OCI-LY1 (cell line): ENCODE results near the gene MPRIP.

Experiments
- H2AFZ ChIP-seq: fragments of 200-600 bp; sonication (generic), shearing (Covaris generic); 2 replicates; pipeline ENCODE4 v1.6.0; 2014; ENCODE audit warnings: antibody characterized with exemption, mild to moderate bottlenecking, low read length
- H3F3A ChIP-seq: fragments of 200-600 bp; sonication (generic), shearing (Covaris generic); 2 replicates; pipeline ENCODE4 v1.6.0; 2014; ENCODE audit warnings: mild to moderate bottlenecking, antibody characterized with exemption, low read length, moderate library complexity; ENCODE audit not compliant: insufficient read depth
- H3K27ac ChIP-seq: fragments of 200-600 bp; sonication (generic); 2 replicates; pipeline ENCODE4 v1.5.1; 2014; ENCODE audit warnings: low read length, mixed run types, mild to moderate bottlenecking, low read depth; ENCODE audit not compliant: poor library complexity, severe bottlenecking
- H3K27me3 ChIP-seq: fragments of 200-600 bp; sonication (generic); 2 replicates; pipeline ENCODE4 v1.6.0; 2014; ENCODE audit warnings: antibody characterized with exemption, mild to moderate bottlenecking, low read length, moderate library complexity; ENCODE audit not compliant: insufficient read depth
- H3K36me3 ChIP-seq: fragments of 200-600 bp; sonication (generic); 2 replicates; pipeline ENCODE4 v1.6.1; 2014; ENCODE audit warnings: mild to moderate bottlenecking, antibody characterized with exemption, low read length, moderate library complexity, mixed read lengths; ENCODE audit not compliant: insufficient read depth
- H3K4me1 ChIP-seq: fragments of 200-600 bp; sonication (generic); 2 replicates; pipeline ENCODE4 v1.5.1; 2014; ENCODE audit warnings: mild to moderate bottlenecking, low read length, moderate library complexity; ENCODE audit not compliant: insufficient read depth, severe bottlenecking
- H3K4me2 ChIP-seq: fragments of 200-600 bp; sonication (generic), shearing (Covaris generic); 2 replicates; pipeline ENCODE4 v1.6.1; 2014; ENCODE audit warnings: low read length
- H3K4me3 ChIP-seq: fragments of 200-600 bp; sonication (generic); 2 replicates; pipeline ENCODE4 v1.5.1; 2014; ENCODE audit warnings: low read length, low read depth, mild to moderate bottlenecking, mixed read lengths; ENCODE audit not compliant: poor library complexity, severe bottlenecking
- H3K79me2 ChIP-seq: fragments of 200-600 bp; shearing (Covaris generic); 2 replicates; pipeline ENCODE4 v1.6.1; 2016; ENCODE audit warnings: mixed run types, low read length, mixed read lengths; ENCODE audit not compliant: insufficient read depth
- H3K9ac ChIP-seq: fragments of 200-600 bp; sonication (generic), shearing (Covaris generic); 2 replicates; pipeline ENCODE4 v1.6.1; 2014; ENCODE audit warnings: mild to moderate bottlenecking, low read length, mixed read lengths
- H3K9me2 ChIP-seq: fragments of 200-600 bp; sonication (generic), shearing (Covaris generic); 2 replicates; pipeline ENCODE4 v1.6.1; 2014; ENCODE audit warnings: low read depth, mild to moderate bottlenecking, low read length, mixed read lengths
- H3K9me3 ChIP-seq: fragments of 200-600 bp; shearing (Covaris generic); 2 replicates; pipeline ENCODE4 v1.6.1; 2014; ENCODE audit warnings: low read length, mixed read lengths
- H4K20me1 ChIP-seq: fragments of 200-600 bp; sonication (generic), shearing (Covaris generic); 2 replicates; pipeline ENCODE4 v1.6.0; 2016; ENCODE audit warnings: mild to moderate bottlenecking, low read length; ENCODE audit not compliant: insufficient read depth
- CTCF ChIP-seq: fragments of 200-600 bp; sonication (generic), shearing (Covaris generic); IDR thresholded peaks from 2 replicates; pipeline ENCODE4 v1.5.1; 2017; ENCODE audit warnings: mild to moderate bottlenecking, antibody characterized with exemption, low read length, moderate library complexity, mixed read lengths
- EZH2 ChIP-seq: fragments of 200-600 bp; sonication (generic), shearing (Covaris generic); IDR thresholded peaks from 2 replicates; pipeline ENCODE4 v1.8.0; 2017; ENCODE audit warnings: borderline replicate concordance, mixed run types, mild to moderate bottlenecking, antibody characterized with exemption, low read length, moderate library complexity, mixed read lengths

MPRIP gene

GRCh38 chr17:17081304-17081940, 39.2 kb downstream of the MPRIP start:
- H3K27ac ChIP-seq = no peak overlapping the region
- H3K4me3 ChIP-seq = no peak overlapping the region
- no peaks in the 10 kb centered on the region for H3K9me3 ChIP-seq
- no peaks in the 10 kb centered on the region for H3K79me2 ChIP-seq
- H3K4me2 ChIP-seq = no peak overlapping the region
- TF ChIP-seq CTCF = no peak
- no peak for TF ChIP-seq EZH2
- H3K9ac ChIP-seq = no peak overlapping the region
- H3K36me3 ChIP-seq = peaks cover 28% of the 10 kb centered on the region; the same call in 1 of the 2 replicates
- H3F3A ChIP-seq = no peaks in the 10 kb centered on the region
- H4K20me1 ChIP-seq = no peaks in the 10 kb centered on the region
- no peaks in the 10 kb centered on the region for H3K4me1 ChIP-seq
- H3K27me3 ChIP-seq = no peaks in the 10 kb centered on the region
- no peaks in the 10 kb centered on the region for H3K9me2 ChIP-seq
- H2AFZ ChIP-seq = no peak overlapping the region

- no peak overlapping the region for H3K9ac ChIP-seq
- peaks cover 19% of the 10 kb centered on the region; the same call in 1 of the 2 replicates for H3K36me3 ChIP-seq
- TF ChIP-seq EZH2 (no peak), CTCF (no peak)
- no peak overlapping the region for H3K4me2 ChIP-seq
- H3K4me1 ChIP-seq = no peaks in the 10 kb centered on the region
- H3K4me3 ChIP-seq = no peak overlapping the region
- no peaks in the 10 kb centered on the region for H3K79me2 ChIP-seq
- H3K9me2 ChIP-seq = no peaks in the 10 kb centered on the region
- H3K9me3 ChIP-seq = no peaks in the 10 kb centered on the region
- H4K20me1 ChIP-seq = no peaks in the 10 kb centered on the region
- no peak overlapping the region for H3K27ac ChIP-seq
- no peak overlapping the region for H2AFZ ChIP-seq
- no peaks in the 10 kb centered on the region for H3K27me3 ChIP-seq
- H3F3A ChIP-seq = no peaks in the 10 kb centered on the region
Measured at GRCh38 chr17:17082878-17083277, 40.6 kb downstream of the MPRIP start.

- Histone ChIP-seq H3K4me3 (no peak overlapping the region), H3K4me1 (no peaks in the 10 kb centered on the region), H3F3A (no peaks in the 10 kb centered on the region), H4K20me1 (no peaks in the 10 kb centered on the region), H3K9me2 (no peaks in the 10 kb centered on the region), H3K4me2 (no peak overlapping the region), H3K27me3 (no peaks in the 10 kb centered on the region), H3K9ac (no peak overlapping the region), H3K9me3 (no peaks in the 10 kb centered on the region), H3K36me3 (peaks cover 11% of the 10 kb centered on the region; the same call in 1 of the 2 replicates), H3K79me2 (no peaks in the 10 kb centered on the region), H2AFZ (no peak overlapping the region), H3K27ac (no peak overlapping the region)
- TF ChIP-seq CTCF = no peak
- TF ChIP-seq EZH2 = no peak
Measured at GRCh38 chr17:17084317-17084835, 42.1 kb downstream of the MPRIP start.
